Activated CD4-positive, alpha-beta T cell treated with anti-CD3 and anti-CD28 coated beads, Interleukin-2, amount 50 U/mL, for 4 hours (primary cell): ENCODE results near the gene ATP8A1.
"Not testable (repeated sequence)": the region's sequence is repeated elsewhere in the genome, so short reads cannot be mapped to it uniquely, and the experiment has no call there.

Source experiments
- DNase-seq, 2 experiments: peaks; one replicate each; pipeline ENCODE4 v3.0.0-alpha.2; 2020

Gene ATP8A1

DNA sequence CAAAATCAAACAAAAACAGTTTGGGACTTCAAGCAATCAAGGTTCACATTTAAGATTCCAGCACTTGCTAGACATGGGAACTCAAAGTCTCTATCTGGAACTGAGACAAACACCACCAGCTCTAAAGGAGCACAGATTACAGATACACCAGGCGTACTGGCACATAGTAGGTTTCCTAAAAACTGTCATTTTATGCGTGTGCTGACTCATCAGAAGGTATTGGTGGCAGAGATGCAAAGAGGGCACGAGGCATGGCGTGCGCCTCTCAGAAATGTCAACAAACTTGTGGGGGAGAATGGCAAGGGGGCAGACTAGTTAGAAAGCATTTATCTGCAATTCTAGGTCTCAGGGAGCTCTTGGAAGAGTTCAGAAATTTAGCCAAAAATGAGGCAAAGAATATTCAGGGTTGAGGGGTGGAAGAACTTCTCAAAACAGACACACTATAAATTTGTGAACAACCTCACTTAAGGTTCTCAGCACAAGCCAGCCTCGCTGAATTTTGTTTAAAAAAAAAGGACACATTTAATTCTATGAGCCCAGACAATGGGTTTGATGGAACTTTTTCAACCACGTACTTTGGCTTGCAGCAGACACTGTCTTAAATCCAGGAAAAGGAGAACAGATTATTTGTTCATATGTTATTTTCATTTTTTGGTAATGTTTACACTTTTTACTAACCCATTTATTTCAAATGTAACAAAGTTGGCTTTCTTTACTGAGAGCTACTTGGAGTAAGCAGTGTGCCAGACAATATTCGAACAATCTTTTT, 159.6 kb downstream of the ATP8A1 start:
- no peak for DNase-seq

- no peak for DNase-seq
Measured at GRCh38 chr4:42492962-42493361, 163.9 kb downstream of the ATP8A1 start.

DNA sequence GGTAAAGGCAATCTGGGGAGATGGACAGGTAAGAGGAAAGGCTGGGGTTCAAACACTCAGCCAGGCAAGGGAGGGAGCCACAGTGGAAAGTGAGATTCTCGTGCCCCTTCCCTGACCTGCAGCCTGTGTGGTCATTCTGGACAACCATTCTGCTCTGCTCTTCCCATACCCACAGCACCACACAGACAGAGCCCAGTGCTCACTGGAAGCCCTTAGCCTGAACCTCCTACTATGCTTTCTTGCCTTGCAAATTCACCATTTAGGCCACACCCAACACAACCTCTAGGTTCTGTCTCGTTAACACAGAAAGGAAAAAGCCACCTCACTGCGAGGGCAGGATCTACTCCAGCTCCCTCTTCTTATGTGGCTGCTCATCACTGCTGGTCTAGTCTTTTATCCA, 166.9 kb downstream of the ATP8A1 start:
- no peak for DNase-seq

- DNase-seq, result no peak
Measured at GRCh38 chr4:42489095-42489494, 167.8 kb downstream of the ATP8A1 start.

GRCh38 chr4:42488554-42488953, 168.4 kb downstream of the ATP8A1 start:
- DNase-seq, result no peak

- DNase-seq, result no peak
Measured at GRCh38 chr4:42488114-42488513, 168.8 kb downstream of the ATP8A1 start.

GRCh38 chr4:42487230-42487629, 169.7 kb downstream of the ATP8A1 start:
- no peak for DNase-seq

- not testable (repeated sequence) for DNase-seq
Measured at GRCh38 chr4:42486156-42486555, 170.7 kb downstream of the ATP8A1 start.

DNA sequence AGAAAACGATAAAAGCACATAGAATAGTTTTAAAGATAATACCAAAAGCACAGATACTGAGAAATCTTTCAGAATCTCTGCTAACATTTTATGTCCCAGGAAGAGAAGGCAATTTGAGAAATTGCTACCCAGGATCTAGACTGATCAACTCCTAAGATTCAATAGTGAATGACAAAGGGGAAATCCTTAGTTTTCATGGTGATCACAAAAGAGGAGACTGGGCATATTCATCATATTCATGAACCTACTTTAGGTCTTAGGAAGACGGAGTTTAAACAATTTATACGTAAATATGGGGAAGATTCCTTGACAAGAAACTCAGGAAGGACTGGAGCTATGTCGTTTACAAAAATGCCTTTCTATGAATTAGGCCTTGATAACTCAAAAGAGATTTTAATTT, 172.3 kb downstream of the ATP8A1 start:
- DNase-seq, result no peak

- DNase-seq, result no peak
Measured at GRCh38 chr4:42483426-42484379, 173.2 kb downstream of the ATP8A1 start.

DNA sequence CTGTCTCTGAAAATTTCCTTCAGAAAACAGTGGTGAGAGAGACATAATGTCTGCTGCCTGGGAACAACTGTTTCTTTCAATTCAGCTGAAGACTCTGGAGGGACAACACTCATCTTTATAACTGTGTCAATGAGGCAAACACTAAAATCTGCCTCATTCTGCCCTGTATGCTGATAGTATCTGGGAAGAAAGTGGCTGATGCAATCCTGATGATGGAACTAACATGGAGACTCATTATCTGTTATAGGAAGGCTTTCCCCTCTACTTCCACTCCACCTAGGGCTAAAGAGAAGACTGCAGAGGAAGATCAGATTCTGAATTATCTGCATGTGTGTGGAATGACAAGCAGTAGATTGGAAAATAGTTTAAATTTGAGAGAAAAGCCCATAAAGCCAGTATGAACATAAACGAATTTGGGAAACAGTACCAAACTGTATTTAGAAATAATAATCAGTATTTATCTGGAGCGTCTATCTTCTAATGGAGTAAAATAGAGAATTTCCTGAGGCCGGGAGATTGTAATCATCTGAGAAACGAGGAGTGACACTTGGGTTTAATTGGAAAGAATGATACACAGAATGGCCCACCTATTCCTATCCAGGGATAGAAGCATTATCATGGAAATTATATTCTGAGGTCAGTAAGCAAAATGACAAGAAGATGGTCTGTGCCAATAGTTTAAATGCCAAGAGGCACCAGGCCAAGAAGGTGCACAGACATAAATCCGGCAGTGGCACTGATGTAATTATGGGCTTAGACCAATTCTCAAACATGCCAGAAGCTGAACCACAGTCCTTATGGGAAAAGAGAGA, 174.2 kb downstream of the ATP8A1 start:
- no peak for DNase-seq

DNA sequence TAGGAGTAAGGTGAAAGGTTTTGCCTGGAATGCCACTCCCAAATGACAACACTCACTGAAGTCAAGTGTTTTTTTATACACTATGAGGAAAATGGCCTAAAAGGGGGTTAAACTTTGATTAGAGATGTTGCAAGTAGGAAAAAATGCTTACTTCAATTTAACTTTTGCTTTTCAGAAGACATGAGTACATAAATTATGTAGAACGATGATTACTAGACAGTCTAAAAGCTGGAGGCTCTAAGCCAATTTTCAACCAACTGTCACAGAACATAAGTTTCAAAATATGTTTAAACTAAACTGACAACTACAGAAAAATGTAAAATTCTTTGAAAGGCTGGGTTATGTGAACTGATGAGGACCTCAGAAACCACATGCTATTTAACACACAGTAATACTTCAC, 176.2 kb downstream of the ATP8A1 start:
- DNase-seq, result no peak

GRCh38 chr4:42480281-42480680, 176.6 kb downstream of the ATP8A1 start:
- DNase-seq, result no peak

DNA sequence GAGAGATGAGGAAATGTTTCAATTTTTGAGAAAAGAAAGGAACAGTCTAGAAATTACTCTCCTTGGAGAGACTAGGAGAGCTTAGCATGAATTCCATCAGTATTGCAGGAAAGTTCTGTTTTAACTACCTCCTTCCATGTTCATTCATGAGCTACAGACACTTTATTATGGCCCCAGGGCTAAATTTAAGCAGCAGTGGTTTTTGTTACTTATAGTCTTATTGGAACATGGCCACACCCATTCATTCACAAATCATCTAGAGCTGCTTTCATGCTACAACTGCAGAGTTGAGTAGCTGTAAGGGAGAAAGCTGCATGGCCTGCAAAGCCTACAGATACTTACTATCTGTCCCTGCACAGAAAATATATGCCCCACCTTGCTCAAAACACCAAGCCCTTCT, 178.0 kb downstream of the ATP8A1 start:
- DNase-seq, result no peak

DNA sequence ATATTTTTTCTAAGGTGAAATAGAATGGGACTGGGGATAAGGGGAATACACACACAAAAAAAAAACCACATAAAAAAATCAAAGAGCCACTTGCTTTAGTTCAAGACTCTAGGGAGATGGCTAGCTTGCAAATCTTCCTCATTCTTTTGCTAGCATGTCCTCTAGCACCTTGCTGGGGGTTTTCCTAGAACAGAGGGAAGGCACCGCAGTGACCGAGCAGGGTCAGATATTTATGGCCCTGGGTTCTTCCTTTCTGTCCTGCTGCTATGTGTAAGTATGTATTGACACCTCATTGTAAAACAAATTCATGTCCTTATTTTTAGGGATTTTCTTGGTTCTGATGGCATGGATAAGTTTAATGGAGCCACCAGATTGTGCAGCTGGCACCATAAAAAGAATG, 178.4 kb downstream of the ATP8A1 start:
- DNase-seq, result no peak

GRCh38 chr4:42474406-42474805, 182.5 kb downstream of the ATP8A1 start:
- no peak for DNase-seq

GRCh38 chr4:42473071-42473684, 183.7 kb downstream of the ATP8A1 start:
- no peak for DNase-seq

- DNase-seq, result no peak
Measured at GRCh38 chr4:42471896-42472295, 185.0 kb downstream of the ATP8A1 start.

DNA sequence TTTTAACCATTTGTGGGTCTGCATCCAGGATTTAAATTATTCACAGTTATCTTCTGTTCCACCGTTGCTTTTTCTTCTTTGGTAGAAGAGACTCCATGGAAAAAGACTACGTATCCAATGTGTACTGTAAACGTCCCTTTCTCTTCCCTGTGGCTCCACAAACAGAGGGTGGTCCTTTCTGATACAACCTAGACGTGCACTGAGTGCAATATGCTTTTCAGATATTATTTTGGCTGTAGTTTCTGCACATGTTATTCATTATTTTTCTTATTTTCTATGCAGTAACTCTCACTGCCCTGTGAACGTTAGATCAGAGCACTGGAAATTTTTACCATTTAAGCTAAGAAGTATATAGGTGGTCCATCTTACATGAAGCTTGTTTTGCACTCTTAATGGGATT, 186.9 kb downstream of the ATP8A1 start:
- no peak for DNase-seq

GRCh38 chr4:42467777-42468176, 189.1 kb downstream of the ATP8A1 start:
- not testable (repeated sequence) for DNase-seq

DNA sequence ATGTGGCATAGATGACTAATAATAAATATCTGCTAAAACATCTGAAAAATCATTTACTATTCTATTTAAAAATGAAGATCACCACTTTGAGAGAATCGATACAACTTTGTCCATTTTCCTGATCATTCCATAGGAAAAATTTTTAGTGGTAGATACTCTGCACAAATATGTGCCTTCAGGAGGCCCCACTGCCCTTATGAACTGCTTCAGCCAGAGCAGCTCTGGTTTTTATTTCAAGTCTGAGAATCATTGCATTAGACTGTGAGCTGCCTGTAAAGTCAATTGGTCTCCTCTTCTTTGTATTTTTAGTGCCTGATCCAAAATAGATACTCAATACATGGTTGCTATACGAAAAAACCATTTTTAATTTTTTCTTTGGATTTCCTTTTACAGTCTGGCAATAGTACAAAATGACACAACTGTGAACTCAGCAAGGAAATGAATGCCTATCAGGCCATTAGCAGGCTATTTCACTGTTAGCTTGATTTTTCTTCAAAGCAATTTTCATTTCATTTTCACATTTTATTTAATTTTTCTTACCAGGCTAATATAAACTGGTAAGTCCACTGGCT, 190.5 kb downstream of the ATP8A1 start:
- no peak for DNase-seq

- DNase-seq, result no peak
Measured at GRCh38 chr4:42464550-42465094, 192.3 kb downstream of the ATP8A1 start.
